ENCODE data around the gene EXD3. TPM values are rescaled to one million over a fixed set of nuclear protein-coding genes. Genes with fewer than 3 reads are reported as not detected.

The EXD3 gene
- total and polyA plus RNA-seq, 2 donors: 7.5 to 12.0 TPM

- Histone ChIP-seq H3K4me3 (ENCODE audit: low read depth, low read length) (no peak overlapping the region), H3K27ac (ENCODE audit: low read depth) (no peak overlapping the region), H3K36me3 (ENCODE audit: insufficient read depth) (no peaks in the 10 kb centered on the region), H3K4me1 (ENCODE audit: insufficient read depth) (peaks cover 1% of the 10 kb centered on the region)
- DNase-seq (ENCODE audit: extremely low spot score): no peak
- WGBS: 79% methylated on average over 20 of the region's 20 CpGs
Observed at GRCh38 chr9:137435381-137435891, 12.5 kb upstream of the EXD3 start.

- DNase-seq (ENCODE audit: extremely low spot score): no peak
- no peak overlapping the region for H3K27ac ChIP-seq (ENCODE audit: low read depth)
- no peaks in the 10 kb centered on the region for H3K36me3 ChIP-seq (ENCODE audit: insufficient read depth)
- H3K4me3 ChIP-seq (ENCODE audit: low read depth, low read length): no peak overlapping the region
- H3K4me1 ChIP-seq (ENCODE audit: insufficient read depth): peaks cover 1% of the 10 kb centered on the region
- WGBS: 86% methylated on average over 43 of the region's 43 CpGs
Observed at GRCh38 chr9:137434498-137435380, 11.8 kb upstream of the EXD3 start.

GRCh38 chr9:137433916-137434431 lies 11.0 kb upstream of the EXD3 start:
- DNase-seq (ENCODE audit: extremely low spot score): no peak
- no peak overlapping the region for H3K4me3 ChIP-seq (ENCODE audit: low read depth, low read length)
- WGBS: 83% methylated on average over 26 of the region's 26 CpGs
- H3K27ac ChIP-seq (ENCODE audit: low read depth): no peak overlapping the region
- no peaks in the 10 kb centered on the region for H3K36me3 ChIP-seq (ENCODE audit: insufficient read depth)
- peaks cover 1% of the 10 kb centered on the region for H3K4me1 ChIP-seq (ENCODE audit: insufficient read depth)

GRCh38 chr9:137433349-137433915 lies 10.5 kb upstream of the EXD3 start:
- WGBS: 82% methylated on average over 19 of the region's 19 CpGs
- no peak overlapping the region for H3K27ac ChIP-seq (ENCODE audit: low read depth)
- no peak for DNase-seq (ENCODE audit: extremely low spot score)
- peaks cover 1% of the 10 kb centered on the region for H3K4me1 ChIP-seq (ENCODE audit: insufficient read depth)
- no peaks in the 10 kb centered on the region for H3K36me3 ChIP-seq (ENCODE audit: insufficient read depth)
- no peak overlapping the region for H3K4me3 ChIP-seq (ENCODE audit: low read depth, low read length)

- Histone ChIP-seq H3K4me1 (ENCODE audit: insufficient read depth) (peaks cover 1% of the 10 kb centered on the region), H3K36me3 (ENCODE audit: insufficient read depth) (no peaks in the 10 kb centered on the region), H3K4me3 (ENCODE audit: low read depth, low read length) (no peak overlapping the region), H3K27ac (ENCODE audit: low read depth) (no peak overlapping the region)
- 91% methylated on average over 20 of the region's 20 CpGs for WGBS
- DNase-seq (ENCODE audit: extremely low spot score): no peak
Observed at GRCh38 chr9:137432687-137433348, 9.9 kb upstream of the EXD3 start.

- no peak for DNase-seq (ENCODE audit: extremely low spot score)
- no peak overlapping the region for H3K27ac ChIP-seq (ENCODE audit: low read depth)
- no peak overlapping the region for H3K4me3 ChIP-seq (ENCODE audit: low read depth, low read length)
- no peaks in the 10 kb centered on the region for H3K36me3 ChIP-seq (ENCODE audit: insufficient read depth)
- H3K4me1 ChIP-seq (ENCODE audit: insufficient read depth): peaks cover 1% of the 10 kb centered on the region
- 80% methylated on average over 21 of the region's 21 CpGs for WGBS
Observed at GRCh38 chr9:137431416-137431931, 8.5 kb upstream of the EXD3 start.

- Histone ChIP-seq H3K4me3 (ENCODE audit: low read depth, low read length) (no peak overlapping the region), H3K4me1 (ENCODE audit: insufficient read depth) (peaks cover 1% of the 10 kb centered on the region), H3K36me3 (ENCODE audit: insufficient read depth) (no peaks in the 10 kb centered on the region), H3K27ac (ENCODE audit: low read depth) (no peak overlapping the region)
- DNase-seq (ENCODE audit: extremely low spot score): no peak
- WGBS: 80% methylated on average over 27 of the region's 27 CpGs
Observed at GRCh38 chr9:137430723-137431415, 7.9 kb upstream of the EXD3 start.

GRCh38 chr9:137429974-137430722 lies 7.2 kb upstream of the EXD3 start:
- H3K4me3 ChIP-seq (ENCODE audit: low read depth, low read length): no peak overlapping the region
- WGBS: 57% methylated on average over 34 of the region's 34 CpGs
- no peak for DNase-seq (ENCODE audit: extremely low spot score)
- no peaks in the 10 kb centered on the region for H3K36me3 ChIP-seq (ENCODE audit: insufficient read depth)
- H3K4me1 ChIP-seq (ENCODE audit: insufficient read depth): peaks cover 1% of the 10 kb centered on the region
- H3K27ac ChIP-seq (ENCODE audit: low read depth): no peak overlapping the region

GRCh38 chr9:137429546-137429890 lies 6.6 kb upstream of the EXD3 start:
- H3K27ac ChIP-seq (ENCODE audit: low read depth): no peak overlapping the region
- no peak overlapping the region for H3K4me3 ChIP-seq (ENCODE audit: low read depth, low read length)
- no peak for DNase-seq (ENCODE audit: extremely low spot score)
- no peaks in the 10 kb centered on the region for H3K36me3 ChIP-seq (ENCODE audit: insufficient read depth)
- WGBS: 90% methylated on average over 14 of the region's 14 CpGs
- peaks cover 1% of the 10 kb centered on the region for H3K4me1 ChIP-seq (ENCODE audit: insufficient read depth)

- peaks cover 1% of the 10 kb centered on the region for H3K4me1 ChIP-seq (ENCODE audit: insufficient read depth)
- DNase-seq (ENCODE audit: extremely low spot score): no peak
- WGBS: 81% methylated on average over 27 of the region's 27 CpGs
- no peak overlapping the region for H3K27ac ChIP-seq (ENCODE audit: low read depth)
- no peak overlapping the region for H3K4me3 ChIP-seq (ENCODE audit: low read depth, low read length)
- H3K36me3 ChIP-seq (ENCODE audit: insufficient read depth): no peaks in the 10 kb centered on the region
Observed at GRCh38 chr9:137428841-137429545, 6.0 kb upstream of the EXD3 start.

GRCh38 chr9:137428311-137428630 lies 5.3 kb upstream of the EXD3 start:
- Histone ChIP-seq H3K36me3 (ENCODE audit: insufficient read depth) (no peaks in the 10 kb centered on the region), H3K4me1 (ENCODE audit: insufficient read depth) (peaks cover 1% of the 10 kb centered on the region), H3K27ac (ENCODE audit: low read depth) (no peak overlapping the region), H3K4me3 (ENCODE audit: low read depth, low read length) (no peak overlapping the region)
- DNase-seq (ENCODE audit: extremely low spot score): no peak
- WGBS: 77% methylated on average over 6 of the region's 6 CpGs

Measured in urinary bladder (tissue), 4 donors.